ENCODE measurements around the gene PCDH9.

PCDH9 gene

DNA sequence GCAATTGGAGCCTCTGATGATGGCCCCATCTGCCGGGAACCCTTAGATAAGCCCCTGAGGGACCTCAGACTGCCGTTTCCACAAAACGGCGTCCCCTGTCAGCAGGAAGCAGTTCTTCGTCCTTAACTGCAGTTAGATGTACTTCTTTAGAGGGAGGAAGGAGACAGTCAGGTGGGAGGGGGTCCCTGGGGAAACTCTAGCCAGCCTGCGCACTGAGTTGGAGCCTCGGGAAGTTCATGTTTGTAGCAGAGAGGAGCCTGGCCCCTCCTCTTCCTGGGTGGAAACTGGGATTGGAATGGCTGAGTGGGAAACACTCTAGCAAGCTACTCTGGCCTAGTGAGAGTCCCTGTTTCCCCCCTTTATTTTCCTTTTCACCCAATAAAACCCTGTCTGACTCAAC, 612.4 kb downstream of the PCDH9 start:
- H3K4me3 ChIP-seq (ENCODE audit: low read depth, low read length): no peak overlapping the region
- DNase-seq (ENCODE audit: low read depth): no peak
- TF ChIP-seq, protein P1, sequence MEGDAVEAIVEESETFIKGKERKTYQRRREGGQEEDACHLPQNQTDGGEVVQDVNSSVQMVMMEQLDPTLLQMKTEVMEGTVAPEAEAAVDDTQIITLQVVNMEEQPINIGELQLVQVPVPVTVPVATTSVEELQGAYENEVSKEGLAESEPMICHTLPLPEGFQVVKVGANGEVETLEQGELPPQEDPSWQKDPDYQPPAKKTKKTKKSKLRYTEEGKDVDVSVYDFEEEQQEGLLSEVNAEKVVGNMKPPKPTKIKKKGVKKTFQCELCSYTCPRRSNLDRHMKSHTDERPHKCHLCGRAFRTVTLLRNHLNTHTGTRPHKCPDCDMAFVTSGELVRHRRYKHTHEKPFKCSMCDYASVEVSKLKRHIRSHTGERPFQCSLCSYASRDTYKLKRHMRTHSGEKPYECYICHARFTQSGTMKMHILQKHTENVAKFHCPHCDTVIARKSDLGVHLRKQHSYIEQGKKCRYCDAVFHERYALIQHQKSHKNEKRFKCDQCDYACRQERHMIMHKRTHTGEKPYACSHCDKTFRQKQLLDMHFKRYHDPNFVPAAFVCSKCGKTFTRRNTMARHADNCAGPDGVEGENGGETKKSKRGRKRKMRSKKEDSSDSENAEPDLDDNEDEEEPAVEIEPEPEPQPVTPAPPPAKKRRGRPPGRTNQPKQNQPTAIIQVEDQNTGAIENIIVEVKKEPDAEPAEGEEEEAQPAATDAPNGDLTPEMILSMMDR (conservative IDR thresholded peaks at IDR 0.05; ENCODE audit: low read depth, low read length): no peak

DNA sequence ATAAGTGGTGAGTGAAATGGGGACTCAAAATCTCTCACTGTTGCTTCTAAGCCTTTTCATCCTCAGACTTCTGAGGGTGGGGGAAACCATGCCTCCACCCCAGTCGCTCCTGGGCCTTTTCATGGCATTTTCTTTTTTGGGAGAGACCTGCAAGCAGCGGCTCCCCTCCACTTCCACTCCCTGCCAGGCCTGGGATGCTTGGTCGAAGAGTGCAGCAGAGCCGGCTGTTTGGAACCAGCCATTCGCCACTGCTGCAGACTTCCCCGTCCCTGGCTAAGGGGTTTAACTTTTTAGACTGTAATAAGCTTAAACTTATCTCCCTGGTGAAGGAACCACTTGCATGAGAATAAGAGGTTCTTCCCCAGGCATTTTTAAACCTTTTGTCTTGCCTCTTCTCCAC, 617.2 kb downstream of the PCDH9 start:
- no peak for DNase-seq (ENCODE audit: low read depth)
- TF ChIP-seq, protein P1 (conservative IDR thresholded peaks at IDR 0.05; ENCODE audit: low read depth, low read length): no peak
- H3K4me3 ChIP-seq (ENCODE audit: low read depth, low read length): no peak overlapping the region

DNA sequence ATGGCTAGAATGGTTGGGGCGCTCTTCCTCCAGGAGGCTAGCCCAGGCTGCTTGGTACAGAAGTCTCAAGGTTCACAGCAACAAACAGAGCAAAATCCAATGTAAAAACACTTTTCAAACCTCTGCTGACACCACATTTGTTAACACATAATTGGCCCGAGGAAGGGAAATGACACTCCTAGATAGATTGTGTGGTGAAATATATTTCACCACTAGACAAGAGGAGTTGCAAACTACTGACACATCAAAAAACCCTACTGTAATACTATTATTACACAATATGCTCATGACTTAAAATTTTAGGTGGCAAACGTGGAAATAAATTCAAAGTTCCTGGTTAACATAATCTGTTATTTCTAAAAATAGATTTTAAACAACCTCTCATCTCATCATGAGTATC, 643.6 kb downstream of the PCDH9 start:
- TF ChIP-seq, protein P1 (conservative IDR thresholded peaks at IDR 0.05; ENCODE audit: low read depth, low read length): no peak
- peak; percentile 19 for DNase-seq (ENCODE audit: low read depth)
- no peak overlapping the region for H3K4me3 ChIP-seq (ENCODE audit: low read depth, low read length)

DNA sequence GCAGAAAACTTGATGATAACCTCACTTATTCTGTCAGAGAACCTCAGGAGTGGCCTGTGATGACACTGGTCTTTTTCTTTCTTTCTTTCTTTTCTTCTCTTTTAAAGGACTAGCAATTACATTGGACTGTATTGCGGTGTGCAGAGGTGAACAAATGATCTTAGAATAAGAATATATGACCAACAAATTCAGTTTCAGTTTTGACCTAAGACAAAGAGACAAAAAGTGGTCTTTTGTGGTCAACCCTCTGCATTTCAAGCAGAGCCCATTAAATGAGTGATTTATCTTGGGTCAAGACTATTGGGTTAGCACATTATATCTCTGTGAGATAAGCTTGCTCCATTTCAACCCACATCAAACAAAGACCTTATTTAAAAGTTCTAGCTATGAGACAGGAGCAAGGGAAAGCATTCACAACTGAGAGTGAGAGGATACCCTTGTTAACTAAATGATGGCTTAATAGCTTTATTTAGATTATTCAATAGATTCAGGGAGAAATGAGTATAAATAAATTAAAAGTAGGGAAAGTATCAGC, 644.4 kb downstream of the PCDH9 start:
- TF ChIP-seq, protein P1 (conservative IDR thresholded peaks at IDR 0.05; ENCODE audit: low read depth, low read length): no peak

DNA sequence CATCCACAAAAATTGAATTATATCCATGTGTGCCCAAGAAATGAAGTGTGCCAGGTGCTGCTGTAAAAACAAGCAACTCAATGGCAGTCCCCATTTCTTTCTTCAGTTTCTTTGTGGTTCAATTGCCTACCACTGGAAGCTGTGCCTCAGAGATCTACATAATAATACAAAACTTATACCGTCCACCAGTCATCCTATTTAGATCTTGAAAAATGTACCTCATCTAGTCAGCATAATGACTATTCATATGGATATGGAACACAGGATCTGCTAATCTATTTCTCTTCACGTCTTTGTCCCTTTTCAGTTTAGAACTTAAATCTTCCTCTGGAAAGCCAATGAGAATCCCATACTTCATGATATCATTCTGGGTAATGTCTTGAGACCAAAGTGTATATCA, 648.5 kb downstream of the PCDH9 start:
- no peak for DNase-seq (ENCODE audit: low read depth)
- TF ChIP-seq, protein P1 (conservative IDR thresholded peaks at IDR 0.05; ENCODE audit: low read depth, low read length): no peak
- H3K4me3 ChIP-seq (ENCODE audit: low read depth, low read length): no peak overlapping the region

More for the DNA sequence above, 644.4 kb downstream of the PCDH9 start:
- DNase-seq (ENCODE audit: low read depth): no peak
- H3K4me3 ChIP-seq (ENCODE audit: low read depth, low read length): no peak overlapping the region

DNA sequence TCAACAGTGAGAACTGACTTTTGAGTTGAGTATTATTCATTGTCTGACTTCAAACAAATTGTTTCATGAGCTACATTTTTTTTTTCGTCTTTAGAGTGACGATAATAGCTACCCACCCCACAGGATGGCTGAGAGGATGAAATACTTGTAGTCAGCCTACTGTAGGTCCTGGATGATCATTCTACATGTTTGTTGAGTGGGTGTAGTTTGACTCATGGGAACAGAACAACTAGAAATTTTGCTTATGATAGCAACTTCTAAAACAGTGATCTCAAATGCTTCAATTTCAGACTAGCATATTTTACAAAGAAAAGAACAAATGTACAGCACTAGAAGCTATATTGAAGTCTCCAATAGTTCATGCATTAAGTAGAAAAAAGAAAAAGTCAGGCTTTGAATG, 651.8 kb downstream of the PCDH9 start:
- peak; percentile 44 for DNase-seq (ENCODE audit: low read depth)
- TF ChIP-seq, protein P1 (conservative IDR thresholded peaks at IDR 0.05; ENCODE audit: low read depth, low read length): no peak

DNA sequence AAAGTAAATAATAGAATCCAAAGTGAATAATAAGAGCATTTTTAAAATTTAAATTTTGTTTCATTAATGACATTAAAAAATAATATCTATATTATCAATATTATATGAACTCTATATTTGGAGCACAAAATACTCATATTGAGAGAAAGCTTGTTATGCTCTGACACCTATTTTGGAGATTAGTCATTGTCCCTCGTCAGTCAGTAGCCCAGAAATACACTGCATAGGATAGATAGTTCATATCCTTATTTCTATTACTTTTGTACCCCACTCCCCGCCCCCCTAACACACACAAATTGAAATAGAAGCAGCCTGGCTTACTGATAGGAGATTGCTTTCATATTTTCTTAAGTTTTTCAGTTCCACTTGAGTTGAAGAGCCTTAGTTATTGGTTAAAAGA, 652.8 kb downstream of the PCDH9 start:
- no peak overlapping the region for H3K4me3 ChIP-seq (ENCODE audit: low read depth, low read length)
- TF ChIP-seq, protein P1 (conservative IDR thresholded peaks at IDR 0.05; ENCODE audit: low read depth, low read length): no peak
- DNase-seq (ENCODE audit: low read depth): no peak

More for the DNA sequence above, 651.8 kb downstream of the PCDH9 start:
- no peak overlapping the region for H3K4me3 ChIP-seq (ENCODE audit: low read depth, low read length)
